ENCODE data around the gene ZNF511.

- no peak for TF ChIP-seq CTCF (IDR thresholded peaks at IDR 0.05)
- TF ChIP-seq POLR2AphosphoS5 (IDR thresholded peaks at IDR 0.05), result no peak
These were observed 496 bp downstream of the ZNF511 start for GRCh38 chr10:133309100-133309719.

All from upper lobe of left lung (tissue), 4 donors.